Lower lobe of right lung (tissue), 2 donors: Measurements from ENCODE around the gene GPC6. TPM values are rescaled to one million over a fixed set of nuclear protein-coding genes. Genes with fewer than 3 reads are reported as not detected.

Experiments used
- ATAC-seq, 2 donors: fragments of 200-7000 bp; cut with Tn5 transposase; one replicate each; pipeline ENCODE4 v1.9.1; 2020 to 2022; ENCODE audit warnings: mild to moderate bottlenecking in 2 of 2, moderate library complexity in 2 of 2
- DNase-seq: peaks from one replicate; pipeline ENCODE4 v3.0.0-alpha.2; 2020
- H3K27ac ChIP-seq: fragments of 200-600 bp; one replicate; pipeline ENCODE4 v1.8.0; 2022
- H3K27me3 ChIP-seq: fragments of 200-600 bp; one replicate; pipeline ENCODE4 v1.8.0; 2022; ENCODE audit warnings: low read depth
- H3K36me3 ChIP-seq: fragments of 200-600 bp; one replicate; pipeline ENCODE4 v1.8.0; 2022; ENCODE audit warnings: mild to moderate bottlenecking
- H3K4me1 ChIP-seq: fragments of 200-600 bp; one replicate; pipeline ENCODE4 v1.8.0; 2022
- H3K4me3 ChIP-seq: fragments of 200-600 bp; one replicate; pipeline ENCODE4 v1.8.0; 2022; ENCODE audit warnings: mild to moderate bottlenecking
- H3K9me3 ChIP-seq: fragments of 200-600 bp; one replicate; pipeline ENCODE4 v1.8.0; 2022
- CTCF ChIP-seq: fragments of 200-600 bp; IDR thresholded peaks from one replicate; pipeline ENCODE4 v1.8.0; 2022; ENCODE audit warnings: antibody characterized with exemption, mild to moderate bottlenecking
- intact Hi-C: fragments of 100-400 bp; cut with DNase I; formaldehyde crosslinking; loops from one replicate; pipeline ENCODE4 v1.11.0; 2022
- total RNA-seq: library from RNA; stranded (reverse); fragmentation: NEBNext Ultra II Directional; extraction: Animal tissue kit (Norgen Biotek cat#: 25700); gene quantifications from one replicate; pipeline ENCODE4 v1.2.1, GENCODE V29; 2021
- donor health status: DM: no; HTN: yes; CAD: no; lungs with severe emphysema.

GPC6 gene
- total RNA-seq, 1 donor from 2014 or later, result 5.5 TPM

DNA sequence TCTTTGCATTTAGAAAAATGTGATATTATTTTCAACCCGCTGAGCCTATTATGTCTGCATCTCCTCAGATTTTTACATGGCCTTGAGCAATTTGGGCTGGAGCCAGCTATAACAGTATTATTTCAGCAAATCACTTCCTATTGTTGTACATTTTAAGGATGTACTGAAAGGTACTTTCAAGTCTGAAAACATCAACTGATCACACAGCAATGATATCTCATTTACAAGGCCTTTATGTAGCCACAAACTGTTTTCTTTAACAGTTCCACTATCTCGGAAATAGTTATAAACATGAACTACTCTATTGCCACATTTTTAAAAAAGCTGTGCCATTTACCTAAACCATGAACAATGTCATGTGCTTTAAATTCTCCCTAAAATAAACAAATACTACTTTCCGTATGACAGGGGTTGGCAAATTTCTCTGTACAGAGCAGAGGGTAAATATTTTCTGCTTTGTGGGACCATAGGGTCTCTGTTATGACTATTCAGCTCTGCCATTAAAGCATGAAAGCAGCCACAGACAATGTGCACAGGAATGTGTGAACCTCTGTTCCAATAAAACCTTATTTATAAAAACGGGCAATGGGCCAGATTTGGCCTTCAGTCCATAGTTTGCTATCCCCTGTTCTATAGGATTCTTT lies 560.4 kb downstream of the GPC6 start:
- DNase-seq, result no peak

DNA sequence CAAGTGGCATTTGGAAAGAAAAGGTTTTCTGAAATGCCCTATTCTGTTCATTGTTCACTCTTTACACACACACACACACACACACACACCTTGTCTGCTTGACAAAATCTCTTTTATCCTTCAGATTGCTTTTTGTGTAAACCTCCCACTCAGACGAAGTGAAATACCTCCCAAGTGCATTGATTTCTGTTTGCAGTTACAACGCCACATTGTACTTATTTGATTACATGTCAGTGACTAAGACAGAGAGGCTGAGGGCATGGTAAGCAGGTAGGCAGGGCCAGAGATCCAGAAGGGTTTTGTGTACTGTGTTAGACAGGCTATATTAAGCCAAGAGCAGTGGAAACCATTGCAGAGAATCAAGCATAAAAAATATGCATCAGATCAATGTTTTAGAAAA lies 561.8 kb downstream of the GPC6 start:
- H3K36me3 ChIP-seq, result no peaks in the 10 kb centered on the region
- no peak overlapping the region for H3K27ac ChIP-seq
- TF ChIP-seq CTCF, result no peak
- no peak overlapping the region for H3K4me3 ChIP-seq
- no peaks in the 10 kb centered on the region for H3K9me3 ChIP-seq
- no peak for ATAC-seq
- H3K4me1 ChIP-seq, result no peaks in the 10 kb centered on the region
- intact Hi-C loops, result no loop called here
- H3K27me3 ChIP-seq, result no peaks in the 10 kb centered on the region
- DNase-seq, result no peak

More for the DNA sequence above, 560.4 kb downstream of the GPC6 start:
- no peak overlapping the region for H3K27ac ChIP-seq
- H3K4me3 ChIP-seq, result no peak overlapping the region
- no peak for TF ChIP-seq CTCF
- intact Hi-C loops, result no loop called here
- H3K9me3 ChIP-seq, result no peaks in the 10 kb centered on the region
- ATAC-seq, result no peak
- H3K27me3 ChIP-seq, result no peaks in the 10 kb centered on the region
- no peaks in the 10 kb centered on the region for H3K36me3 ChIP-seq
- no peaks in the 10 kb centered on the region for H3K4me1 ChIP-seq

DNA sequence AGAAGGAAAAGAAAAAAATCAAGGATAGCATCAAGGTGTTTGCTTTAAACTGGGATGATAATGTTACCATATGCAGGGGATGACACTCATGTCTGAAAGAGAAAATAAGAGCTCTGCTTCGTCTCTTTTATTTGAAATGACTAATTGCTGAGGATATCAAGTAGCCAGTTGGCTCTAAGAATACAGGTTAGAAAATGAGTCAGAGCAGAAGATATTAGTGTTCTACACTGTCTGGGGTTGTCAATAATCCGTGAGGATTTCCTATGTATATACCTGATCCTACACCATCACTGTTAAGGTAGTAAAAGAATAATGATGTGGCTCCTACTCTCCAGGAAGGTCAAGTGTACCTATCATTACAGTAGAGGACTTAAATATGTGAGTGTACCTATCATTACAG lies 562.5 kb downstream of the GPC6 start:
- no peak for ATAC-seq
- Histone ChIP-seq H3K9me3 (no peaks in the 10 kb centered on the region), H3K27me3 (no peaks in the 10 kb centered on the region), H3K27ac (no peak overlapping the region), H3K4me1 (no peaks in the 10 kb centered on the region), H3K36me3 (no peaks in the 10 kb centered on the region), H3K4me3 (no peak overlapping the region)
- no peak for DNase-seq
- intact Hi-C loops, result no loop called here
- TF ChIP-seq CTCF, result no peak

- no peak for TF ChIP-seq CTCF
- Histone ChIP-seq H3K4me1 (no peaks in the 10 kb centered on the region), H3K9me3 (no peaks in the 10 kb centered on the region), H3K27me3 (no peaks in the 10 kb centered on the region), H3K27ac (no peak overlapping the region), H3K36me3 (no peaks in the 10 kb centered on the region), H3K4me3 (no peak overlapping the region)
- intact Hi-C loops, result no loop called here
- DNase-seq, result no peak
- no peak for ATAC-seq
These were observed 567.7 kb downstream of the GPC6 start for GRCh38 chr13:93794197-93794885.

- Histone ChIP-seq H3K27me3 (no peaks in the 10 kb centered on the region), H3K4me3 (no peak overlapping the region), H3K36me3 (no peaks in the 10 kb centered on the region), H3K27ac (no peak overlapping the region), H3K9me3 (no peaks in the 10 kb centered on the region), H3K4me1 (no peaks in the 10 kb centered on the region)
- intact Hi-C loops, result no loop called here
- ATAC-seq (no peak), DNase-seq (no peak)
- no peak for TF ChIP-seq CTCF
These were observed 570.9 kb downstream of the GPC6 start for GRCh38 chr13:93797463-93797862.
